Mucosa of descending colon (tissue), 3 donors: Measurements from ENCODE around the gene USP32. TPM values are rescaled to one million over a fixed set of nuclear protein-coding genes. Genes with fewer than 3 reads are reported as not detected.
"Not testable (repeated sequence)": the region's sequence is repeated elsewhere in the genome, so short reads cannot be mapped to it uniquely, and the experiment has no call there.

Experiments
- ATAC-seq: fragments of 200-7000 bp; cut with Tn5 transposase; one replicate; pipeline ENCODE4 v1.9.1; 2020; ENCODE audit warnings: mild to moderate bottlenecking, moderate library complexity
- DNase-seq, 3 donors: peaks; one replicate each; pipeline ENCODE4 v3.0.0-alpha.2; 2020
- H3K36me3 ChIP-seq: fragments of 200-600 bp; one replicate; pipeline ENCODE4 v1.8.0; 2021; ENCODE audit warnings: low read depth, mild to moderate bottlenecking
- H3K4me1 ChIP-seq: fragments of 200-600 bp; one replicate; pipeline ENCODE4 v1.8.0; 2021; ENCODE audit warnings: low read depth, mild to moderate bottlenecking
- H3K4me3 ChIP-seq: fragments of 200-600 bp; one replicate; pipeline ENCODE4 v1.8.0; 2021; ENCODE audit warnings: mild to moderate bottlenecking
- H3K9me3 ChIP-seq: fragments of 200-600 bp; one replicate; pipeline ENCODE4 v1.8.0; 2021; ENCODE audit warnings: mild to moderate bottlenecking
- CTCF ChIP-seq: fragments of 200-600 bp; IDR thresholded peaks from one replicate; pipeline ENCODE4 v1.8.0; 2022; ENCODE audit warnings: antibody characterized with exemption, mild to moderate bottlenecking
- intact Hi-C, 2 donors: fragments of 100-400 bp; cut with DNase I in 1 of 2; cut with micrococcal nuclease in 1 of 2; formaldehyde crosslinking; loops; one replicate each; pipeline versions ENCODE4 v1.11.0 to v1.11.1; 2022; cut with DNase I, micrococcal nuclease
- total RNA-seq, 3 donors: library from RNA; stranded (reverse); fragmentation: NEBNext Ultra II Directional in 2 of 3; extraction: Animal tissue kit (Norgen Biotek cat#: 25700) in 2 of 3; gene quantifications; one replicate each; pipeline versions ENCODE4 v1.2.1 to v1.2.4, GENCODE V29; 2021 to 2023
- donor health status: DM: no; HTN: no; CAD: no; lungs with moderate emphysema.
- donor health status: DM: no; HTN: no; CAD: no.
- donor health status: DM: no; HTN: yes; CAD: no.

Gene USP32
- total RNA-seq, 3 donors from 2014 or later, result 37.2 to 52.3 (median 38.5) TPM

DNA sequence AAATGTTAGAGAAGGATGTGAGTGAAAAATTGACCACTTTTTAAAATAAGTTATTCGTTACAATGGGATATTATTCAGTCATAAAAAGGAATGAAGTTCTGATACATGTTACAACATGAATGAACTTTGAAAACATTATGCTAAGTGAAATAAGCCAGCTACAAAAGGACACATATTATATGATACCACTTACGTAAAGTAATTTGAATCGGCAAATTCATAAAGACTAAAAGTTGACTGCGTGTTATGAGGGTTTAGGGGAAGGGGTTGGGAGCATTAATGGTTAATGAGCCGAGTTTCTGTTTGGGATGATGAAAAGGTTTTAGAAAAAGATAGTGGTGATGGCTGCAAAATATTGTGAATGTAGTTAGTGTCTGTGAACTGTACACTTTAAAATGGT, 73.1 kb downstream of the USP32 start:
- DNase-seq (no peak), ATAC-seq (no peak)
- Histone ChIP-seq H3K4me1 (no peaks in the 10 kb centered on the region), H3K36me3 (no peaks in the 10 kb centered on the region), H3K4me3 (no peak overlapping the region), H3K9me3 (no peaks in the 10 kb centered on the region)
- TF ChIP-seq CTCF, result no peak
- intact Hi-C loops, result no loop called here

DNA sequence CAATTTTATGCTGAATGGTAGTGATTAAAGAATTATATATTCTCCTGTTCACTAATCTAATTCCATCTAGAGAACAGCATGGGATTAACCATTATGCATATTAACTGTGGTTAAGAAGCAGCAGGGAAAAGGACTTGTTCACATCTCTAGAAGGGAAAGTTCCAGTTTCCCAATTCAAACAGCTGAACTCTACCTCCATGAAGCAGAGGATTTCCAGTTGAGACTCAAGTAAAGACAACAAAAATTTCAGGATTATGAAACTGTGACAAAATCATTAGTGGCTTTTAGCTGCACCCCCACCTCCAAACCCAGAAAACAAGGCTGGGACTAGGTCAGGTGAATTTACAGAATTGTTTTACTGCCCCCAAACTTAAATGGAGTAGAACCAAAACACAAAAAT, 73.6 kb downstream of the USP32 start:
- Histone ChIP-seq H3K4me1 (no peaks in the 10 kb centered on the region), H3K4me3 (no peak overlapping the region), H3K9me3 (no peaks in the 10 kb centered on the region), H3K36me3 (no peaks in the 10 kb centered on the region)
- DNase-seq (no peak), ATAC-seq (no peak)
- intact Hi-C loops, result no loop called here
- TF ChIP-seq CTCF, result no peak

- Histone ChIP-seq H3K4me1 (no peaks in the 10 kb centered on the region), H3K36me3 (no peaks in the 10 kb centered on the region), H3K4me3 (no peak overlapping the region), H3K9me3 (no peaks in the 10 kb centered on the region)
- ATAC-seq (peak; percentile 23), DNase-seq (no peak)
- intact Hi-C loops, result no loop called here
- no peak for TF ChIP-seq CTCF
Observed at GRCh38 chr17:60315650-60316049, 76.3 kb downstream of the USP32 start.

- H3K36me3 ChIP-seq, intact Hi-C loops, DNase-seq, H3K4me3 ChIP-seq, H3K4me1 ChIP-seq, H3K9me3 ChIP-seq, ATAC-seq: not testable (repeated sequence)
Observed at GRCh38 chr17:60314900-60315299, 77.0 kb downstream of the USP32 start.

DNA sequence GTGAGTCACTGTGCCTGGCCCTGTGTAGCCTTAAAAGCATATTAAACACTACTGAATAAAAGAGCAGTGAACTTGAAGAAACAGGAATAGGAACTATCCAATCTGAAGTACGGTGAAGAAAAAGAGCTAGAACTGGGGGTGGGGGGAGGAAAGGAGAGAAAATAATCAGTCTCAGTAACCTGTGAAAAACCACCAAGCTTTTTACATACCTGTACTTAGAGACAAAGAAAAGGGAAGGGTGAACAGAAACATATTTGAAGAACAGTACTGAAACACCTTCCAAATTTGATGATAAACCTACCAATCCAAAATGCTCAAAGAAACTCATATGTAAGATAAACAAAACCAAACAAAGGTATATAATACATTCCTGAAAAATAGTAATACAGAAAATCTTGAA, 77.5 kb downstream of the USP32 start:
- DNase-seq (no peak), ATAC-seq (no peak)
- Histone ChIP-seq H3K4me1 (no peaks in the 10 kb centered on the region), H3K36me3 (no peaks in the 10 kb centered on the region), H3K4me3 (no peak overlapping the region), H3K9me3 (no peaks in the 10 kb centered on the region)
- TF ChIP-seq CTCF, result no peak
- intact Hi-C loops, result no loop called here

DNA sequence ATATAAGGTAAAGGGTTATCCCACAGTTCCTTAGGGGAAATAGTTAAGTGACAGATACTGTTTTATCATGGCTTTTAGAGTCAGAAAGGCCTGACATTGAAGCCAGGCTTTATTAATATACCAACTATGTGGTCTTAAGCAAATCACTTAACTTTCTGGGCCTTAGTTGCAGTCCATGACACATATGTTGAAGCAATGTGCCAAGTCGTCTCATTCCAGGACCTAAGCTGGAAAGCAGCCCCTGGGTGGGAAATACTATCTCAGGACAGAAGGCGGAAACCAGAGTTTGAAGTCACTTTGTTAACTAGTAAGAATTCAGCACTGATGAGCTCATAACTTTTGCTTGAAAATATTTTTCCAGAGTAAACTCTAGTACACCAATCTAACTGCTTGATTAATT, 80.0 kb downstream of the USP32 start:
- no peak for DNase-seq
- Histone ChIP-seq H3K4me3 (no peak overlapping the region), H3K9me3 (no peaks in the 10 kb centered on the region), H3K36me3 (no peaks in the 10 kb centered on the region), H3K4me1 (no peaks in the 10 kb centered on the region)
- intact Hi-C loops, result no loop called here
- ATAC-seq, result no peak
- no peak for TF ChIP-seq CTCF
